VCaP (cell line): ENCODE results near the gene NEK9.

Experiments used
- H3K27ac ChIP-seq: fragments of 450-650 bp; 2 replicates; pipeline ENCODE4 v1.5.1; 2017
- TF ChIP-seq, protein P1 (sequence below): fragments of 450-650 bp; conservative IDR thresholded peaks from 2 replicates; pipeline ENCODE4 v1.5.1; 2017; ENCODE audit warnings: mild to moderate bottlenecking, moderate library complexity

Gene NEK9

DNA sequence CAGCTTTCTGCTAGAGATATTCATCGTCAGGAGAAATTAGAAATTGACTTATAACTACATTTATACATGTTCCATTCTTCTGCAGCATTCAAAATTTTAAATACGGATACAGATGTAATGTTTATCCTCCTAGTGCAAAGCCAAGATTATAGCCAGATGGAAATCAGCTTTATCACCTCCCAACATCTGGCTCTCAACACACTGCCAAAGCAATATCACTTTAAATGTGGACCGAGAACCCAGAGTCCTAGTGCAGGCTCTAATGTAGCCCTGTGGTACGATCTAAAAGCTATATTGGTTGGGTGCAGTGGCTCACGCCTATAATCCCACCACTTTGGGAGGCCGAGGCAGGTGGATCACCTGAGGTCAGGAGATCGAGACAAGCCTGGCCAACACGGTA lies 82.1 kb downstream of the NEK9 start:
- no peak overlapping the region for H3K27ac ChIP-seq
- TF ChIP-seq, protein P1, sequence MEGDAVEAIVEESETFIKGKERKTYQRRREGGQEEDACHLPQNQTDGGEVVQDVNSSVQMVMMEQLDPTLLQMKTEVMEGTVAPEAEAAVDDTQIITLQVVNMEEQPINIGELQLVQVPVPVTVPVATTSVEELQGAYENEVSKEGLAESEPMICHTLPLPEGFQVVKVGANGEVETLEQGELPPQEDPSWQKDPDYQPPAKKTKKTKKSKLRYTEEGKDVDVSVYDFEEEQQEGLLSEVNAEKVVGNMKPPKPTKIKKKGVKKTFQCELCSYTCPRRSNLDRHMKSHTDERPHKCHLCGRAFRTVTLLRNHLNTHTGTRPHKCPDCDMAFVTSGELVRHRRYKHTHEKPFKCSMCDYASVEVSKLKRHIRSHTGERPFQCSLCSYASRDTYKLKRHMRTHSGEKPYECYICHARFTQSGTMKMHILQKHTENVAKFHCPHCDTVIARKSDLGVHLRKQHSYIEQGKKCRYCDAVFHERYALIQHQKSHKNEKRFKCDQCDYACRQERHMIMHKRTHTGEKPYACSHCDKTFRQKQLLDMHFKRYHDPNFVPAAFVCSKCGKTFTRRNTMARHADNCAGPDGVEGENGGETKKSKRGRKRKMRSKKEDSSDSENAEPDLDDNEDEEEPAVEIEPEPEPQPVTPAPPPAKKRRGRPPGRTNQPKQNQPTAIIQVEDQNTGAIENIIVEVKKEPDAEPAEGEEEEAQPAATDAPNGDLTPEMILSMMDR = no peak

DNA sequence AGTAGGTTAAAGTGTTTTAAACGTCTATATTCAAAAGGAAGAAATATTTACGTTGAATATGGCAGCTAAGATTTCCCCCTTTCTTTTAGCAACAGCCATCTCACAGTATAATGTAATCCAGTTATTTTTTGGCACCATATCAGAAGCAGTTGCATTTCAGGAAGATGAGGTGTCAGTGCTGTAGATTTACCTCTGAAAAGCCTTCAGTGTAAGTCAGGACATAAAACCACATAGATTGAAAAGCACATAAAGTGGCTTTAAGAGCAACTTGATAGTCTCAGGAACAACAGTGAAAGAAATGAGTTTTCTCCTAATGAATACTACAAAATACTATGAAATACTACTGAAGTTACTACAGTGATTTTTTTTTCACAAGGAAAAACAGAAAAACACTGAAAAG lies 82.5 kb downstream of the NEK9 start:
- no peak overlapping the region for H3K27ac ChIP-seq
- TF ChIP-seq, protein P1 = no peak

DNA sequence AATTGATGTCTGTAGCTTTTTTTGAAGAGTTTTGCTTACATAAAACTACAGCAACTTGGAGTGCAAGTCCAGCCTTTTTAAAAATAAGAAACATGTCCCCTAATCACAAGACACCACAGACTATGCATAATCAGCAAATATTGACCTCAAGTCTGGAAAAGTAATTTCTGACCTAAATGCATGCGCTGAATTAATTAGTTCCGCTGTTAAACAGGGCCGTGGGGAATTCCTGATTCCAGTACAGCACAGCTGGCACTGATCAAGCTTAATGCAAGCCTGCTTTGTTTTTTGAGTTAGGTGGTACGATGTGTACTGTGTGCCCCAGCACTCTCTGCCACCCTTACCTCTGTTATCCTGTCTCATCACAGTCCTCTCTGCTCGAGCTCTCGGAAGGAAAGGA lies 84.8 kb downstream of the NEK9 start:
- TF ChIP-seq, protein P1 = no peak
- peak overlapping the region; percentile 41 for H3K27ac ChIP-seq

DNA sequence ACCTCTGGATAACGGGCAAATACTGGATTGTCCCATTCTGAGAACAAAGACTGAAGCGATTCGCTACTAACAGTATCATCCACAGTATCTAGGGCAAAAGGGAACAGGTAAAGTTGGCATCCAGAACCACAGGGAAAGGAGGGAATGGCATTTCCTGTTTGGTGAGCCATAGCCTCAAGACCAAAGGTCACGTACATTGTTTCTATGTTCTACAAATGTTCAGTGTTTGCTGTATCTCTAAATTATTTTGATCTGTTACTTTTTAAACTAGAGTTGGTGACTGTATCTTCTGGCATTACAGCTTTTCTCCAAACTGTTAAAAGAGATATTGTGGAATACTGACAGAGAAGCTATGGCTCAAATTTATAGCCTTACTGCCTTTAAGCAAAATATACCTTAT lies 85.2 kb downstream of the NEK9 start:
- TF ChIP-seq, protein P1 = no peak

DNA sequence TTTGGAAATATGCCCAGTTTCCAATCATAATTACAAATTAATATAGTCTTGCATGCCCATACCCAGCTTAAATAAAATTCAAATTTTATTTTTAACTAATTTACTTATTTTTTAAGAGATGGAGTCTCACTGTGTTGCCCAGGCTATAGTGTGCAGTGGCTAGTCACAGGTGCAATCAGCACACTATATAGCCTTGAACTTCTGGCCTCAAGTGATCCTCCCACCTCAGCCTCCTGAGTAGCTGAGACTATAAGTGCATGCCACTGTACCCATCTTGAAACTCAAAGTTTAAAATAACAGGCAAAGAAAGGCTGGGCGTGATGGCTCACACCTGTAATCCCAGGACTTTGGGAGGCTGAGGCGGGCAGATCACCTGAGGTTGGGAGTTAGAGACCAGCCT lies 85.9 kb downstream of the NEK9 start:
- H3K27ac ChIP-seq = peak overlapping the region; percentile 41
- TF ChIP-seq, protein P1 = no peak

More for the DNA sequence above, 85.2 kb downstream of the NEK9 start:
- H3K27ac ChIP-seq = peak overlapping the region; percentile 41

DNA sequence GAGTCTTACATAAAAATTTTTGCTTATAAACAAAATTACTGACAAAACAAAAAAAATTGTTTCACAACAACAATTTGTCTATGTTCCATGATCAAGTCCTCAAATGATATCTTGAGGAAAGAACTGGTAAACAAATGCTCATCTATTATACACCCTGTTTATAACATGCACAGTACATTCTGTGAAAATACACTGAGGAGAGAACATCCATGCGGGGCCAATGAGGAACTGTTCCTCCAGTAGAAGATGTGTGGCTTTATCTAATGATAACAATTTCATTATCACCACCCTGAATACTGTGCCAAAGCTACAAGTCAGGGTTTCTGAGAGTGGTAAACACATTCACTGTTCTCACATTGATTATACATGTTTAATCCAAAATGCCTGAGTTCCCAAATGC lies 86.3 kb downstream of the NEK9 start:
- H3K27ac ChIP-seq = peak overlapping the region; percentile 41; the same call in 1 of the 2 replicates
- TF ChIP-seq, protein P1 = no peak

DNA sequence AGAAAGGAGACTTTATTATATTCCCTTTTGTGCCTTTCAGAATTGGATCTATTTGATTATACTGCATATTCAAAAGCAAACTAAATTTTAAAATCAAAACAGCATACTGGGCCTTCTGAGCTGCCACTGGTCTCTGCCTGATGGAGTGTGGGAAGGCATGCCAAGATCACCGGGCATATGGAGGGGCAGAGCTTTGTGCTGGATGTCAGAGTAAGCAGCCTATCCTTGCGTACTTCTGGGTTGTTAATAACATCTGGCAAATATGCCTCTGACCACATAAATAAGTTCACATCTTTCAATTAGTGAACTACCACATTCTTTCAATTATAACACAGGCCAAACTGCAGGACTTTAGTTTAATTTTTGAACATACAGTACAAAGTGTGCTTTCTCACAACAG lies 93.9 kb downstream of the NEK9 start:
- TF ChIP-seq, protein P1 = no peak
- H3K27ac ChIP-seq = no peak overlapping the region

DNA sequence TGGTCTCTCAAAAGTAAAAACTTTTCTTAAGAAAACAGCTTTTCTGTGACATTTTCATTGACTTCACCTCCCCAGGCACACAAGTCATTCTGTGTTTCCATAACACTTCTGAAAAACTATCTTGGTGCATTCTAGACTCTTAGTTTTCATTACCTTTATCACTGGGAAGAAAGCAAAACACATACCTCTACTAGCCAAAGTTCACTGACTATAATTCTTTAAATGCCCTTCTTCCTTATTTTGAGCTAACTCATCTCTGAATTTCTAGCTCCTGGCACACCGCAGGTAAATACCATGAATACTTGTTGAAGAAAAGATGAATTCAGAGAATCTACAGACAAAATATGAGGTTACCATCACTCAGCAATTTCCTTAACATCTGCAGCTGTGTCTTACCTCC lies 96.7 kb downstream of the NEK9 start:
- no peak overlapping the region for H3K27ac ChIP-seq
- TF ChIP-seq, protein P1 = no peak
